HG03159 (cell line): Measurements from ENCODE around the gene CIRBP.

Experiments used
- ATAC-seq: cut with Tn5 transposase; IDR thresholded peaks from one replicate; pipeline ENCODE4 v1.9.1; 2021; ENCODE audit warnings: mild to moderate bottlenecking, moderate library complexity; ENCODE audit not compliant: unreplicated experiment

Gene CIRBP

DNA sequence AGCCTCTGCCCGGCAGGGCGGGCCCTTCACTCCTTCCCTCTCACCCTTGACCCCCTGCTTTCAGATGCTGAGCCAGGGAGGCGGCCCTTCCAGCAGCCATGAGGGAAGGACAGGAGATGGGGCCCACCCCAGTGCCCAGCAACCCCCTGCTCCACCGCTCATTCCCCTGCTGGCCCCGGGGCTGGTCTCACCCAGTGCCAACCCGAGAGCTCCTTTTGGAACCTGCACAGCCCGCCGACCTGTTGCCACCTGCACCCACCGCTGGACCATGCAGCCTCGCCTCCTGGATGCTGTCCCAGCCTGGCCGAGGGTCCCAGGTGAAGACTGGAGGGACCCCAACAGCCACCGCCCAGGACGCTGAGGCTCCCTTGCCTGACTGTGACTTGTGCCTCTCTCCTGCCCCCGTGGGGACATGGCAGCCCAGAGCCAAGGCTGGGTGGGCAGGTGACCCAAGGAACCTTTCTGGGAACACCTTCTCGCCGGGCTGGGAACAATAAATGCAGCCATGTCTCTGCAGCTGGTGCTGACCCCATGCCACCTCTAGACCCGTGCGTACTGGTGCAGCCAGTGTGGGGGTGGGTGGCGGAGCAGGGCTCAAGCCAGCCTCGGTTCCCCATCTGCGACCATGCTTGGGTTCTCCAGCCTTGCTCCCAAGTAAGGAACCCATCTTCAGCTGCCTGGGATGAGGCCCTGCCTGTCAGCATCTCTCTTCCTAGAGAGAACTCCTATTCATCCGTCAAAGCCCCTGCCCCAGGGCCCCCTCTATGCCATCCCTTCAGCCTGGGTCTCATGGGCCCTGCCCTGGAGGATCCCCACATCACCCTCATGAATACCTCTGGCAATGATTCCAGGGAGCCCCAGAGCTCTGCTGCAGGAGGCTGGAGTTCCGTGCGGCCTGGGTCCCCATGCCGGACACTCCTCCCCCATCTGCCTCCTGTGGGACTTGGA is 9.9 kb downstream of the CIRBP start:
- ATAC-seq, result no peak

DNA sequence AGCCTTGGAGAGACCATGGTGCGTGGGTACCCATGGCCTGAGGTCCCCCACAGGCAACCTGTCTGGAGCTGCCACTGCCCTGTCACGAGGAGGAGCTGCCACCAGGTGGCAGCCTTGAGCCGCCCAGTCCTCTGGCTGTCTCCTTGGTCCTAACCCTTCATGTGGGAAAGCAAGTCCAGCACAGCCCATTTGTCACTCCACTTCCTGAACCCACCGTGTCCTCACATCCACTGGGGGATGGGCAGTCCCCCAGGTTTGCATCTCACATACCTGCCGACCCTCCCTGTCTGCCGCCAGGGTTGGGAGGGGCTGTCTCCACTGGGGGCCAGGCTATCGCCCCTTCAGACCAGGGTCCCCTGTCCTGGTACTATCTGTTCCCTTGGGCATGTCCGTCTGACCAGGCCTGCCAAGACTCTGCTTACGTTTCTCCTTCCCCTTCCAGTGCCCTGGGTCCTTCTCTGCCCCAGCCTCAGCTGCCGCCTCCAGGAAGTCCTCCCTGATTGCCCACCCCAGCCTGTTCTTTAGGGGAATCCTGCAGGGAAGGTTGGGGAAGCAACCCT is 10.7 kb downstream of the CIRBP start:
- no peak for ATAC-seq

DNA sequence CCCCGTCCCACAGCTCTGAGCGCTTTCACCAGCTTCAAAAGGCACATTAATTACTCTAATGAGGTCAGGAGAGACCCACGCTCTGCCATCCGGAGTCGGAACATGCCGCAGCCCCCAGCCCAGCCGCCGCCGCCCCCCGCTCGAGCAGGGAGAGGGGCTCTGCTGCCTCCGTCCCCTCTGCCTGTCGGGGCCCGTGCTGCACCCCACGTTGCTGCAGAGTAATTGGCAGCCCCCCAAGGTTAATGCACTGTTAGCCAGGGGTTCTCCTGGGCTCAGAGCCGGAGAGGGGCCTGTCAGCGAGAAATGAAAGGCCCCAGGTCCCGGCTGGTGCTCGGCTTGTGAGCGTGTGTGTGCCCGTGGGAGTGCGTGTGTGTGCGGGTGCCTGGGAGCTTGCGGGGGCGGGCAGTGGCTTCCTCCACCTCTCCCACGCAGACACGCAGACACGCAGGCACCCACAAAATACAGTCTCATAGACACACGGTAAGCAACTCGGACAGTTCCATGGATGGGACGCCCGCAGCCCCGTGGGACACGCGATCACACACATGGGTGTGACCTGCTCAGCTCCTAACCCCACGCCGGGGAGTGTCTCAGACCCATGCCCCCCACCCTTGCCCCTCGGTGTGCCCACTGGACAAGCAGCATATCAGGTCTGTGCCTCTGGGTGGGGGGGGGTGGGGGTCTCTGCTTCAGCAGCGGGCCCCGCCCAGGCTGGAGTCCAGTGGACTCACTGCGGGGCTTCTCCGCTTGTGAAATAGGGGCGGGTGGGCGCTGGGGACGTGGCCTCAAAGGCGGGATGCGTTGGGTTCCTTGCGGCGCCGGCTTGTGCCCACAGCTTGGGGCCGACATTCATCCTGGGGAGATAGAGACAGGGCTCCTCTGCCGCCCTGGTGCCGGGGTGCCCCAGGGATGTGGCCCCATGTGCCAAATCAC is 11.8 kb downstream of the CIRBP start:
- ATAC-seq, result no peak

DNA sequence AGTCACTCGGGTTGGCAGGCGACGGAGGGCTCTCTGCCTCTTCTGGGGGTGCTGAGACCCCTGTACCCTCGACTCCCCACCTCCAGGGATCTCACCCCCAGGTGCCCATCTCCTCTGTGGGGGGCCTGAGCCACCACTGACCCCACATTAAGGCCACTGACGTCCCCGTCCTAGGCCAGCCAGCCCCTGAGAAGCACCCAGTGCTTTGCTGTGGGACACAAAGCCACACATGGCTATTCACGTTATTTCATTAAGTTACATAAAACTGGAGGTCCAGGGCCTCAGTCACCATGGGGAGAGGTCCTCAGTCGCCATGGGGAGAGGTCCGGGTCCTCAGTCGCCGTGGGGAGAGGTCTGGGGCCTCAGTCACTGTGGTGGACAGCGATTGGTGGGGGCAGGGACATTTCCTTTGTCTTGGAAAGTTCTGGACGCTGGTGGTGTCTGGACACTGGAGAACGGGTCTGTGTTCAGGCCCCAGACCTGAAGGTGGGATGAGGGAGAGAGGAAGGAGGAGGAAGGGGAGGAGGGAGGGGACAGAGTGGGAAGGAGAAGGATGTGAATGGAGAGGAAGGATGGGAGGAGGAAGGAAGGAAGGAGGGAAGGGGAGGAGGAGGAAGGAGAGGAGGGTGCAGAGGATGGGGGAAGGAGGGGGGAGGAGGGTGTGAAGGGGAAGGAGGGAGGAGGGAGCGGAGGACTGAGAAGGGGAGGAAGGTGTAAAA is 12.6 kb downstream of the CIRBP start:
- ATAC-seq, result no peak

DNA sequence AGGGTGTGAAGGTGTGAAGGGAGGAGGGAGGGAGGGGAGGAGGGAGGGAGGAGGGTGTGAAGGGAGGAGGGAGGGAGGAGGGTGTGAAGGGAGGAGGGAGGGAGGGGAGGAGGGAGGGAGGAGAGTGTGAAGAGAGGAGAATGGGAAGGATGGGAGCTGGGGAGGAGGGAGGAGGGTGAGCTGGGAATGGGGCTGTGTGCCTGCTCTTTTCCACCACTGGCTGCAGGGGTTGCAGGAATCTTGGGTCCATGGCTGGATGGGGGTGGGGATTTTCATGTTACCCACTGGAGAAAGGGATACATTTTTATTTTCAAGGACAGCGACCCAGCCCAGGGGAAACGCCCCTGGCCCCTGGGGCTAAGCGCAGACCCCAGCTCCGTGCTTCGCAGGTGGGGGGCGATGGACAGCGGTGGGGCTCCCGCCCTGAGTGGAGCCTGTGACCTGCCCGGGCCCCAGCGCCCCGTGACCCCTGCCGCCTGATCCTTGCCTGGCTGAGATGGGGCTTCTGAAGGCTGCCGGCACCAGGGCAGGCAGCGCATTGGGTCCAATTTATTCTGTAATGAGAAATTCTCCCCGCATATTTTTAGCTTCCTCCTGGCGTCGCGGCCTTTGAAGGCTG is 13.6 kb downstream of the CIRBP start:
- no peak for ATAC-seq

DNA sequence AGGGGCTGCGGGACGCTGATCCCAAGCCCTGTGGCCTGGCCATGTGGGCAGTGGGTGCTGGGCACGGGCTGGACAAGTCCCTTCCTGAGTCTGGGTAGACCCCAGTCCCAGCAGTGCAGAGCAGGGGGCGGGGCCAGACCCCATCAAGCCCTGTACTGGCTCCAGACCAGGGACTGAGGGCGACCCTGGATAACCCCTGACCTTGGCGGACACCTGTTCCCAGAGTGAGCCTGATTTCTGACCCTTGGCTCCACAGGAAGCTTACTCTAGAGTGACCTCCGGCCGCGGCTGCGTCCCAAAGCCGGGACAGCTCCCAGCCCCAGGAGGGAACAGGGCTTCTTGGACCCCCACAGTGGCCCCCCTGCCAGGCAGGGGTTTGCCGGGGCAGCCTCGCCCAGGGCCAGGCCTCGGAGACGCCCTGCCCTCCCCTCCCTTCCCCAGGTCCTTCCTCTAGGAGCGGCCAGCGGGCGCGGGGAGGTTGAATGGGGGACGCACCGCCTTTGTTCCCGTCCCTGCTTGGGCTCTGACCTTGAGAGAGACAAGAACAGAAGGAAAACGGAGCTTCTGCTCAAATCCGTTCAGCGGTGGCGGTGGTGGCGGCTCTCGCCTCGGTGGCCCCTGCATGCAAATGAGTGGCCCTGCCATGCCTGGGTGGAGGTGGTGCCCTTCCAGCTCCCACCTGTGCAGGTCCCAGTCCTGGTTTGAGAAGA is 14.2 kb downstream of the CIRBP start:
- no peak for ATAC-seq

DNA sequence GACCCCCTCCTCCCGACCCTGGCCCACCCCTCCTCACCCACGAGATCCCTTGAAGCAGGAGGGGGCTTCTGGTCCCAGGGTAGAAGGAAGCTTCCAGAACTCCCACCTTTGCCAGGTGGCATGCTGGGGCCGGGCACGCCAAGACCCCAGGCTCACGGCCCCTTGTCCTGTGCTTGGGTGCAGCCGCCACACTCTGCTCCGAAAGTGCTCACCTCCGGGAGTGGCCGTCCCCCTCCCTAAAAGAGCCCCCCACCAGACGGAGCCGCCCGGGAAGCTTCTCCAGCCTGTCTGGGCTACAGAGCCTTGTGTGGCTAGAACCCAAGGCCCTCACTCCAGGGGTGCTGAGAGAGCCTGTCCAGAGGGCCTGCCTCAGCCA is 14.8 kb downstream of the CIRBP start:
- no peak for ATAC-seq

DNA sequence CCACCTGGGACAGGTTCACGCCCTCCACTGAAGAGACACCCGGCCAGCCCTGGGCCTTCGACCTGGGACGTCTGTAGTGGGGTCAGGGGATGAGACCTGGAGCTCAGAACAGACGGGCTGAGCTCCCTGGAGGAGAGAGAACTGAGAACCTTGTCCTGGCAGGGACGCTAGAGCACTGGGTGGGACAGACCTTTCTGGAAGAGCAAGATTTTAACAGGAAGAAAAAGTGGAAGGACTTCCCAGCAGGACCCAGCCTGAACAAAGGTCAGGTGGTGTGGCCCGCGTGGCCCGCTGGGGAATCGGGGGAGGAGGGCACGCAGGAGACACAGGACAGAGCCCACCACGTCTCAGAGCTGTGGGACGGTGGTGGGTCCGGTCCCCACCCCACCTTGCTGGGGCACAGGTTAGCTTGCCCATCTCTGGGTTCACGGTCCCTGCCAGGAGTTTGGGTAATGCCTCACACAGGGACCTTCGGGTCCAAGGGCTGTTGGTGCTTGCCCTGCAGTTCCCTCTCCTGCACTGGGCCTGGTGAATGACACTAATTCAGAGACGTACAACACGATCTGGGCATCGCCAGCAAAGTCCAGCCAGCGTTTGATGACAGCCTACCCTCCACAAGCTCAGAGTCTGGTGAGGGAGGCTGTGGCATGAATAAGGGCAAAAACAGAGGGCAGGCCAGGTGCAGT is 15.3 kb downstream of the CIRBP start:
- no peak for ATAC-seq

DNA sequence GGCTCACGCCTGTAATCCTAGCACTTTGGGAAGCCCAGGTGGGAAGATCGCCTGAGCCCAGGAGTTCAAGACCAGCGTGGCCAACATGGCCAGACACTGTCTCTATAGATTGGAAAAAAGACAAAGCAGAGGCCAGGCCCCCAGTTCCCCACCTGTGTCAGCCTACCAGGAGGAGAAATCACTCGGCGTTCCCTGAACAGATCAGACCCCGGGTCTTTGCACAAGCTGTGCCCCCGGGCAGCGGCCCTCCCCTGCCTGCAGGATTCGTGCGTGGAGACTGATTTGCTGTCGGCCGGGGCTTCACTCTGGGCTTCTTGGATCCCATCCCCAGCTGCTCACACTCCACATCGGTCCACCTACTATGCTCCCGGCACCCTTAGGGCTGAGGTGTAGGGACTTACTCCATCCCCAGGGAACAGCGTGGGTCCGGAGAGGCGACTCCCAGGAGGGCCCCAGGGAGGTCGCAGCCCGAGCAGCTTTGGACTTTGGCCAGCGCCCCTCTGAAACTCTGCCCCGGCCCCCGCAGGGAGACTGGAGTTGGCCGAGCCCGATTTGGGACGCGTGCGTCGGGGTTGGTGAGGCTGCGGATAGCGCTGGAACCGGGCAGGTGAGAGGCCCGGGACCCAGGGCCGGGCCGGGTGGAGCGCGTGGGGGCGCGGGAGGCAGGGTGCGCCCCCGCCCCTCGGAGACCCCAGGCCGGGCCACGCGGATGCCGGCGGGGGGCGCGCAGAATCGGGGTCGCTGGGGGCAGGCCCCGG is 16.0 kb downstream of the CIRBP start:
- no peak for ATAC-seq

DNA sequence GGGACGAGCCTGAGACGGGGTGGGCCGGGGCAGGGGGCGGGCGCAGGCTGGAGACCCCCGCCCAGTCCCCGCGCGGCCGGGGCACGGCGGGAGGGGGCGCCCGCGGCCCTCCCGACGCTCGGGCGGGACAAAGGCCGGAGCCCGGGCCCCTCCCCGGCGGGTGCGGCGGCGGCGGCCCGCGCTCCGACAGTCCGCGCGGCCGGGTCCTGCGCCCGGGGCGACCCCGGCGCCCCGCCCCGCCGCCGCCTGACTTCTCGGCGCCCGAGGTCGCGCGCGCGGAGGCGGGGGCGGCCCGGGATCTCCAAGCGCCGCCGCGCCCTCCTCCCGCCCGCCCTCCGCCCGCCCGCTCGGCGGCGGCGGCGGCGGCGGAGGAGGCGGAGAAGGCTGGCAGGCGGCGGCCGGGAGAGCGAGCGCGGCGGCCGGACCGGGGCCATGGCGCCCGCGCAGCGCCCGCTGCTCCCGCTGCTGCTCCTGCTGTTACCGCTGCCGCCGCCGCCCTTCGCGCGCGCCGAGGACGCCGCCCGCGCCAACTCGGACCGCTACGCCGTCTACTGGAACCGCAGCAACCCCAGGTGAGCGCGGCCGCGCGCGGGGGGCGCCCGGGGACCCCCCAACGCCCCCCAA is 16.7 kb downstream of the CIRBP start, which contains the start of gene EFNA2:
TSS of gene EFNA2 (plus strand) at position 137 of the 624 bp plus-strand sequence. CDS start at position 433, 296 bp downstream.
- no peak for ATAC-seq

DNA sequence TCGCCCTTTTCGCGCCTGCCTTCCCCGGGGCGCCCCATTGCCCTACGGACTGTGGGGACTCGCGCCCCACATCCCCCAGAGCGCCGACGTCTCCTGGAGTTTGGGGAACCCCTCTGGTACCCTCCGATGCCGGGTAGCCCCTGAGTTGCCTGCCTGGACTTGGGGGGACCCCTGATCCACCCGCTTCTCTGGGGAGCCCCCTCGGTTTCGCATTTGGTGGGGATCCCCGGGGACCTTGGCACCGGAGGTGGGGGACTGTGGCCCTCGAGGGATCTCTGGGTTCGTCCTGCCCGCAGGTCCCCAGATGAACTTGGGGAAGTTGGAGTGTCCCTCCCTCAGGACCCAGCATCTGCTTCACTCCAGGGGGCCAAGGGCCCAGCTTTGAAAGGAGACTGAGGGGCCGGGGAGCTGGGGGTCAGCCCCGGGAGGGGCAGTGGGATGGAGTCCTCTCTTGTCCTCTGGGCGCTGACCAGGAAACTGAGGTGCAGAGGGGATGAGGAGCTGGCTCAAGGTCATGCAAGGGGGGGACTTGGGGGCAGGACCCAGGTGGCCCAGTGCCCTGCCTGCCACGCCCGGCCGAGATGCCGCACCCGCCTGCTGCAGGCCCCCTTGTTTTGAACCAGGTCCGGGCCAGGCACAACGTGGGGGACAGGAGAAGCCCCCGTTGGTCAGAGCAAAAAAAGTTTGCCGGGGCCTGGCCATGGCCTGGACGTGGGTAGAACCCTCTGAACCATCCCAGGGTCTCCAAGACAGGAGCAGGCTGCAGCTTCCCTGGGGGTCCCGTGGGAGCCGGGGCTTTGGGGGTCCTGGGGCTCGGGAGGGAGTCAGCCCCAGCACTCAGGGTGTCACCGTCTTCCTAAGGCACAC is 17.6 kb downstream of the CIRBP start:
- no peak for ATAC-seq

DNA sequence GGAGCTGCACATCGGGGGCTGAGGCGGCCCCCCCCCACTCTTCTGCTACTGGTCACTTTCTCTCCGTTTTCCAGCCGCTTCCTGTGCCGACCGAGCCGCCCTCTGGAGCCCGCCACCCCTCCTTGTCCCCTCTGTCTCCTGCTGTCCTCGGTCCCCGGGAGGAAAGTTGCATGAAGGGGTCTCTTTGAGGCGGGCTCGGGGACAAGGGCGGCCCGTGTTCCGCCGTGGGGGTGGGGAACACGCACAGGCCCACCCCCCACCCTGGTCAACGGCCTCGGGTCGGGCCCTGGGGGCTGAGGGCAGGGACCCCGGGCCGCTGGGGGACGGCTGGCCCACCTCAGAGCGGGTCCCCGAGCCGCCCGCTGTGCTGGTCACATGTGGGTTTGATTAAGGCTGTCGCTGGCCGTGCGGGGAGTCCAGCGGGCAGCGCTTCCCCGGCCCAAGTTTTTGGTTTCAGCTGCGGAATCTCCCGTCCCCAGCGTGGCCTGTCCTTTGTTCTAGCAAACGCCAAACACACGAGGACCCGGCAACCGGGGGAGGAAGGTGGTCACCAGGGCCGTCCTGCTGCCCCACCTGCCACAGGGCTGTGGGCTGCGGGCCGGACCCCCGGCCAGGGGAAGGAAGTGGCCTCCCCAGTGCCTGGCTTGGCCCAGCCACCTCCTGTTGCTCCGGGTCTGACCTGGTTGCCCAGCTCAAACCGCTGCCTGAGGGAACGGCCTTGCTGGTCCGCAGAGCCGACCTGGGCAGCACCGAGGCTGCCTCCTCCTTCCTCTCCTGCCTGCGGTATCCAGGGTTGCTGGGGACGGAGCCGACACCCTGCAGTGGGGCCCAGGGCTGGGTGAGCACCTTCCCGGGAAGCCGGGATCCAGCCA is 18.5 kb downstream of the CIRBP start:
- no peak for ATAC-seq

DNA sequence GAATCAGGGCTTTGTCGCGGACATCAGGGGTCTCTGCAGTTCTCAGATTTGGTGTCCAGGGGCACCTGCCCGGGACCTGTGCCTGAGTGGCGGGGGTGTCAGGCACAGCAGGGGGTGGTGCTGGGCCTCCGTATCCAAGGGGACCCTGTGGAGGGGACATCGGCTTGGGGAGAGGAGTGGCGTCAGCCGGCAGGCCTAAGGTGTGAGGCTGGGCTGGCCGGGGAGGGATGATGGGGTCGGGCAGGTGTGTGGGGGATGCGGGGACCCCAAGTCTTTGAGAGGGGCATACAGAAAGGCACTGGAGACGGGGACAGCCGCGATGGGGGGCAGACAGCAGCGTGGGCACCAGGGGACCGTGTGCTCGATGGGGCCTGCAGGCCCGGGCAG is 19.1 kb downstream of the CIRBP start:
- ATAC-seq, result no peak

DNA sequence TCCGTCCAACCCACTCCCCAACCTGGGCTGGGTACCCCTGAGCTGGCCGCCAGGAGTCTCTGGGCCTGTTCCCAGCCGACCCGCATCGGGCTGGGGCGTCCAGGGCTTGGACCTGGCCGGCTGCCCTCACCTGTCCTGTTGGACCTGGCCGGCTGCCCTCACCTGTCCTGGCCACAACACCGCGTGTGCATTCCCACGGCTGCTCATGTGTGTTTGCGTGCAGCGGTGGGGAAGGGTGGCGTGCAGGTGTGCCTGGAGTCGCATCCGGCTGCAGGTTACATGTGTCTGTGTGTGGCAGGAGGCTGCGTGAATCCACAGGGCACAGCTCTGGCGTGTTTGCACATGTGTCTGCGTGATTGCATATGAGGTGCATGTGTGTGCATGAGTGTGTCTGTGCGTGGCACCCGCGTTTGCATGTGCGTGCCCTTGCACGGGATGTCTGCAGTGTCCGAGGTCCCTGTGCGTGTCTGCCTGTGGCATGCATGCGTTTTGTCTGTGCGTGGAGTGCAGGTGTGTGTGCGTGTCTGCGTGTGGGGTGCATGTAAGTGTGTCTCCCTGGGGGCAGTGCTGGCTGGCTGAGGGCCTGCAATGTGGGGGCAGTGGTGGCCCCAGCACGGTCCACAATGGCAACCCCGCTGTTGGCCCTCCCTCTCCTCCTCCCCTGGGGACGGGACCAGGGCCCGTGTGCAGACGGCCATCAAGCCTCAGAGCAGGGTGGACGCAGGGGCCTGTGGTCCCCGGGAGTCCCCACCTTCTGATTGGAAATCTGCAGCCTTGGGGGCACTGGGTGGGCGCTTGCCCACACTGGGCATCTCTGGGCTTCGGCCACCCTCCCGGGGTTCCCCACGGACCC is 19.9 kb downstream of the CIRBP start:
- no peak for ATAC-seq

DNA sequence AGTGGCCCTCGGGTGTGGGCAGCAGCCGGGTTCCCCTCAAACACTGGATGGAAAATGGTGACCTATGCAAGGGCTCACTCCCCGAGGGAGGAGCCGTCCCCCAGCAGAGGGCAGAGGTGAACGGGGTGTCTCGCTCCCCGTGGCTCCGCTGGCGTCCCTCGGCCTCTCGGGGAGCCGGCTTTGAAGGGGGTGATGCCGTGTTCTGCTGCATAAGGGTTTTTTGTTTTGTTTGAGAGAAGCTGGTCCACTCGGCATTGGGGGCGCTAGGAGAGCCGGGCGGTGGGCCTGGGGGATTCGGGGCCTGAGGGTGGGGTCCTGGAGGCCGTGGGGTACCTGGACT is 20.5 kb downstream of the CIRBP start:
- ATAC-seq, result no peak
